GM10248 (cell line): ENCODE results near the gene GCM1.
A peak's percentile ranks its signal among the peaks of the same experiment; 100 is the strongest.

Experiments
- CTCF ChIA-PET: fragments of 300-600 bp; sonication (Branson Sonifier 250); formaldehyde crosslinking; extraction: SDS; loops from one replicate; lab custom pipeline; 2021; ENCODE audit warnings: antibody characterized with exemption; lab: Yijun Ruan, JAX
- POLR2A ChIA-PET: fragments of 350-650 bp; sonication (Branson Sonifier 250); formaldehyde crosslinking; extraction: SDS; loops from one replicate; lab custom pipeline; 2020; ENCODE audit warnings: antibody characterized with exemption; lab: Yijun Ruan, JAX
- DNase-seq: peaks from one replicate; pipeline ENCODE4 v3.0.0; 2012; ENCODE audit errors: extremely low spot score
- TF ChIP-seq, protein P1 (sequence below): IDR thresholded peaks from 2 replicates; pipeline ENCODE4 v1.5.1; 2012; ENCODE audit warnings: mild to moderate bottlenecking, low read depth; ENCODE audit errors: extremely low read depth, missing control alignments, control extremely low read depth

The GCM1 gene

DNA sequence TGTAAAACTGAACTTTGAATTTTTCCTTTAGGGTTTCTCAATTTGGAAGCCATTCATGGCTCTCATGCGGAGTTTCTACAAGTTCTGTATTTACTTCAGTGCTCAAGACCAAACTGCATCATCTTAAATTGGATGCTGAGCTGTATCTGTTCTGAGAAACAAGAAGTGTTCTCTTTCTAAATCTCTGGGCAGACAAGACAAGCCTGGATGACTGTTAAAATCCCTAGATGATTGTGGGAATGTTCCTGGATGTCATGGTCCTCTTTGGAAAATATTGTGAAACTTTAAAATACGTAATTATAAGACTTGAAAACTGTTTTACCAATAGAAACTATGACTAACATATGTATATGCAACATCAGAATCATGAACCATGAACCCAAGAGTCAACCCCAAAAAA, 6.2 kb upstream of the GCM1 start:
- TF ChIP-seq, protein P1, sequence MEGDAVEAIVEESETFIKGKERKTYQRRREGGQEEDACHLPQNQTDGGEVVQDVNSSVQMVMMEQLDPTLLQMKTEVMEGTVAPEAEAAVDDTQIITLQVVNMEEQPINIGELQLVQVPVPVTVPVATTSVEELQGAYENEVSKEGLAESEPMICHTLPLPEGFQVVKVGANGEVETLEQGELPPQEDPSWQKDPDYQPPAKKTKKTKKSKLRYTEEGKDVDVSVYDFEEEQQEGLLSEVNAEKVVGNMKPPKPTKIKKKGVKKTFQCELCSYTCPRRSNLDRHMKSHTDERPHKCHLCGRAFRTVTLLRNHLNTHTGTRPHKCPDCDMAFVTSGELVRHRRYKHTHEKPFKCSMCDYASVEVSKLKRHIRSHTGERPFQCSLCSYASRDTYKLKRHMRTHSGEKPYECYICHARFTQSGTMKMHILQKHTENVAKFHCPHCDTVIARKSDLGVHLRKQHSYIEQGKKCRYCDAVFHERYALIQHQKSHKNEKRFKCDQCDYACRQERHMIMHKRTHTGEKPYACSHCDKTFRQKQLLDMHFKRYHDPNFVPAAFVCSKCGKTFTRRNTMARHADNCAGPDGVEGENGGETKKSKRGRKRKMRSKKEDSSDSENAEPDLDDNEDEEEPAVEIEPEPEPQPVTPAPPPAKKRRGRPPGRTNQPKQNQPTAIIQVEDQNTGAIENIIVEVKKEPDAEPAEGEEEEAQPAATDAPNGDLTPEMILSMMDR: no peak
- CTCF ChIA-PET: interaction anchor here (1.1 to 1.7 kb wide), 3 partner anchors 18 to 329 kb away, joined by 3 to 4 read pairs (median 3); no protein-coding TSS in a partner anchor
- POLR2A ChIA-PET: no interaction called here
- no peak for DNase-seq

DNA sequence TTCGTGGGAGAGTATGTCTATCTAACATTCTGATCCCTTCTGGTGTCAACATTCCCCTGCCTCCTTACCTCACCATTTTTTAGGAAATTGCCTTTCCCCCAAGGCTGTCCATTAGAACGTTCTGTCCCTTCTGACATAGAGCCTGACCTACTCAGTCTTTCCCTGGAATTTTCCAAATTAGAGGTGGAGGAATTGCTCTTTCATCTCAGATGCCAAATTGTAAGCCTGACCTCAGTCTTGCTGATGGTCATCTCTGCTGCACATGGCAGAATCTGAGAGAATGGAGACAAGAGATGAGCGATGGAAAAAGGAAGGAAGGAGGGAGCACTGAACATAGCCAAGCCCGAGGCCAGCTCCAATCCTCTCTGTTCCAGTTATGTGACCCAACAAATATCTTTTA, 5.4 kb upstream of the GCM1 start:
- DNase-seq: no peak
- TF ChIP-seq, protein P1: no peak
- ChIA-PET POLR2A (no interaction called here), CTCF (interaction anchor here (1.2 to 1.7 kb wide), 4 partner anchors 15 to 257 kb away, joined by 3 to 4 read pairs (median 3); no protein-coding TSS in a partner anchor)

DNA sequence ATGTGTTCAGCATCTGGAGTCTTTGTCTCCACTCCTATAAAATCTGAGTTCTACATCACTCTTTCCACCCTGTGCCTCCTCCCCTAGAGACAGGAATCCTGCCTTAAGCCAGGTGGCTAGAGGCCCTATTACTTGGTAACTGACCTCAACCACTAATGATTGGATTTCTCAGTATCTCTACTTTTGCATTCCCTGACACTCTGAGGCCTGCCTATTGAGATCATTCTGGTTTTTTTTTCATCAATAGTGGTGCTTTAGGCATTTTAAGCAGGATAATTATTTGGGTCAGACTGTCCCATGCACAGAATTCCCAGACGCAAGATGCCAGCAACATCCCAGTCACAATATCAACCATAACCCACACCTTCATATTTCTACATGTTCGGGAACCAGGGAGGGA, 3.9 kb upstream of the GCM1 start:
- POLR2A ChIA-PET: no interaction called here
- no peak for DNase-seq
- CTCF ChIA-PET: no interaction called here
- TF ChIP-seq, protein P1: no peak

DNA sequence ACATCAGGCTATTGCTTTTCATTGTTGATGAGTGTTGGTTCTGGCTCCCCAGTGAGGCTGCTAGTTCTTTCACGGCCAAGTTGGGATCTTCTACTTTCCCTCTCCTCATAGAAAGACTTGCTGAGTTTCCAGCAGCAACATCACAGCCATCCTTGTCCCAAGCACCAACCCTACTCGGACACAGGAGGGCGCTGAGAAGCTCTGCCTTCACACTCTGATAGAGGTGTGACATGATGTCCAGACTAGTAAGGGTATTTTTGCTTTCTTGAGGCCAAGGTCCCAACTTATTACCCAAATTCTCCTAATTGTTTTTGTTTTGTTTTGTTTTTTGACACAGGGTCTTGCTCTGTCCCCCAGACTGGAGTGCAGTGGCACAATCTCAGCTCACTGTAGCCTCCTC, 3.0 kb upstream of the GCM1 start:
- ChIA-PET CTCF (interaction anchor here (1.2 to 1.4 kb wide), 2 partner anchors 8 to 17 kb away, joined by 3 to 5 read pairs; no protein-coding TSS in a partner anchor), POLR2A (no interaction called here)
- DNase-seq: peak; percentile 24
- TF ChIP-seq, protein P1: peak; percentile 8

DNA sequence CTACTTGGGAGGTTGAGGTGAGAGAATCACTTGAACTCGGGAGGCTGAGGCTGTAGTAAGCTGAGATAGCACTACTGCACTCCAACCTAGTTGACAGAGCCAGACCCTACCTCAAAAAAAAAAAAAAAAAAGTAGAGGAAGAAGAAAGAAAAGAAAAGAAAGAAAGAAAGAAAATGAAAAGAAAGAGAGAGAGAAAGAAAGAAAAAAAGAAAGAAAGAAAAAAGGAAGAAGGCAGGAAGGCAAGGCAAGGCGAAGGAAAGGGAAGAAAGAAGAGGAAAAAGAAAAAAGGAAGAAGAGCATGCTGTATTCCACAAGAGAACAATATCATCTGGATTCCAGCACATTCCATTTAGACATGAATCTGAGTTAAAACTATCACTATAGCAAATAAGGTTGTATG, 3.8 kb downstream of the GCM1 start:
- TF ChIP-seq, protein P1: no peak
- ChIA-PET CTCF (no interaction called here), POLR2A (no interaction called here)
- DNase-seq: no peak

DNA sequence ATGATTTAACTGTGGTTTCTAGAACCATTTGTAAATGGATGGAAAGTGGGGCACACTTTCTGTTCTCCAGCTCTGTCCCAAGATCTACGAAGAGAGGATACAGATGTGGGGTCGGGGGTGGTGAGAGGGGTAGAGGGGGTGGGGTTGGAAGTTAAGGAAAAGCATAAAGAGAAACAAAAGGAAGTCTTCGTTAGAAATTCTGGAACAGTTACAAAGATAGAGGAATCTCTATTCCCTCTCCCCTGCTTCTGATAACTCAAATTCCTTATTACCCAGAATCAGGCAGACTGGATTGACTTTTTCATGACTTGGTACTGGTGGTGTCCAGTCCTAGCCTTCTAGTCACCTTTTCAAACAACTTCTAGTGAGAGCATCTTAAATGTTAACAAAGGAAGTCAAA, 4.9 kb downstream of the GCM1 start:
- ChIA-PET POLR2A (no interaction called here), CTCF (interaction anchor here (0.9 to 1.8 kb wide), 2 partner anchors 8 to 17 kb away, joined by 4 to 5 read pairs; no protein-coding TSS in a partner anchor)
- DNase-seq: no peak
- TF ChIP-seq, protein P1: no peak
